GM18502 (cell line): ENCODE measurements around the gene TSHZ2.
"Not testable (repeated sequence)": the region's sequence is repeated elsewhere in the genome, so short reads cannot be mapped to it uniquely, and the experiment has no call there.

ENCODE experiments used
- ATAC-seq: cut with Tn5 transposase; IDR thresholded peaks from one replicate; pipeline ENCODE4 v1.9.1; 2021; ENCODE audit warnings: mild to moderate bottlenecking; ENCODE audit not compliant: unreplicated experiment, poor library complexity

TSHZ2 gene

DNA sequence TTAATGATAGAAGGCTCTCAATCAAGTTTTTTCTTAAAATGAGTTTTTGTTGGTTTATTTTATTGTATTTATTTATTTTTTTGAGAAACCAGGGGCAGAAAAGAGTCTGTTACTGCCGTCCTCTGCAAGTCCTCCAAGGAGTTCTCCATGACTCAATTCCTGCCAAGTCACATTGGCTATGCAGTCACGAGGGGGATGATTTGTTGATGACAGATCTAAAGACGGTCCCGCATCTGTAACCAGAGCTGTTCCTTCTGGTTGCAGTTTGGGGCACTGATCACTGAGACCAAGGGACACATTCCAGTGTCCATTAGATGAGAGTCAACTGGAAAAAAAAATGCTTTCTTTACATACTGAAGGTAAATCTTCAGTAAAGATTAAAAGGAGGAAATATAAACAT is 13.9 kb upstream of the TSHZ2 start:
- ATAC-seq = no peak

DNA sequence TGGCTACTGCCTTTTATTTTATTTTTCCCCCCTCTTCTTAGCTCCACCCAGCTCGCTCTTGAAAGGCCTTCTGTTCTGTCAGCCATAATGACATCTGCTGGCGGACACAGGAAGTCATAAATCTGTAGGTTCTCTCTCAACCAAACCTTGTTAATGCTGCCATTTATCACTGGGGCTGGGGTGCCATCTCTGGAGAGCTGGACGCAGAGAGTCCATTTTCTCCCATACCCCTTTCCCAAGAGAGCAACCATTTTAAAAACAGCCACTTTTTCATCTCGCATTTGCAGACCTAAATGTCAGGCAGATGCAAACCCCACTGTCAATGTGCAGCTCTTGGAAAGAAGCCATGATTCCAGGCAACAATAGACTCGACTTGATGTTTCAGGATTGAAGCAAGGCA is 13.0 kb upstream of the TSHZ2 start:
- no peak for ATAC-seq

DNA sequence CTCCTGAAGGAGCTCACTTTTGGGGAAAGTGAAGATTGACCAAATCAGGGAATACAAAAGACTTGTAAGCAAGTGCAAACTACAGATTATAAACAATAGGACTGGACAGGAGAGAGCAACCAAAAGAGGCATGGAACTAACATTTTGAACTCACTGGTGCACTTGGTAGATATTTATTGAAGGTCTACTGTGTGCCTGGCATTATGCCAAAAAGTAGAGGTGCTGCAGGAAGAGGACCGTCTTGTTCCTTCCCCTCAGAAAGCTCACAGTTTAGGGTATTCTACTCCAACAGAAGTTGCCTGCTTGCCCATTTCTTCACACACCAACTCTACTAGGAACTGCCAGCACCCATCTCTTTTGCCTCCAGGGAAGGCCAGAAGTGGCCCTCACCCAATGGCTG is 10.0 kb upstream of the TSHZ2 start:
- ATAC-seq = no peak

DNA sequence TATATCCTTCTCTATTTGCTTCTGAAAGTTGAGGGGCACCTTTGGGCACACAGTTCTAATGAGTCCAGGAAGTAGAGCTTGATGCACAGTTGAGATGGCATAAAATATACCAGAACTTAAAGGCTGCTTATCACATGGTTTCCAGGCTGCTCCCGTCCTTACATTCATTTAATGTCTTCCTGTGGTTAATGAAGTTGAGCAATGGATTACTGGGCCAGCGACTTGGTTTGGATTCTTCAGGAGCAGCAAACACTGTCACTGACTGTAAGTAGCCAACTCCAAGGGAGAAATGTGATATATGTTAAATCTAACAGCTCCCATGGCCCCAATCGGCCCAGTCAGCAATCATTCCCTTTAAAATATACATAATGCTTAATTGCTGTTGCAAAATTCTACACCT is 9.0 kb upstream of the TSHZ2 start:
- ATAC-seq = no peak

DNA sequence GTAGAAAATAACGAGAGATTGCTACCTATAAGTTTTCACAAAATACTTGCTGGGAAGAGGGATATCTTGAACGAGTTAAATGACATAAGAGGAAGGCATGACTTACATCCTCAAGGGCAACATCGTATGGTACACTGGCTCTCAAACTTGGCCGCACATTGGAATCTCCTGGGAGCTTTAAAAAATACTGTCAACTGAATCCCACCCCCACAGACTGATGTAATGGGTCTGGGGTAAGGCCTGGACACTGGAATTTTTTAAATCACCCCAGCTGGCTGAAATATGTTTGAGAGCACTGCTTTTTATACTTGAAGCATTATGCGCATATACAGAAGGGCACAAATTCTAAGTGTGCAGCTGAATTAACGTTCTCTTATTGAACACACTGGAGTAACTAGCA is 8.0 kb upstream of the TSHZ2 start:
- ATAC-seq = no peak

DNA sequence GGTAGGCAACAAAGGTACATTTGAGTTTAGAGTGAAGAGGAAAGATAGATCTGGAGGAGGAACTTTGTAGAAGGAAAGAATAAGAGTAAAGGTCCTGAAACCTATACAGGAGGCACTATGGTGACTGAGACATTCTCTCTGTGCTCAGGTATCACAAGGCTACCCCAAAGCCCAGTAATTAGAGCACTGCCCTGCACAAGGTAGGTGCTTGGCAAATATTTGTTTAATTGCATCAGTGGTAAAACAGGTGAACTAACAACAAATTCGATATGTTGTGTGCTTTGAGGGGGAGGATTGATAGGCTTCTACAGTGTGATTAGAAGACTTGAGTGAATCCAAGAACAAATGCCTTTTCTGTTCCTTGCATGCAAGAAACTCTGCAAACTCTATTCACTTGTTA is 6.8 kb upstream of the TSHZ2 start:
- ATAC-seq = no peak

DNA sequence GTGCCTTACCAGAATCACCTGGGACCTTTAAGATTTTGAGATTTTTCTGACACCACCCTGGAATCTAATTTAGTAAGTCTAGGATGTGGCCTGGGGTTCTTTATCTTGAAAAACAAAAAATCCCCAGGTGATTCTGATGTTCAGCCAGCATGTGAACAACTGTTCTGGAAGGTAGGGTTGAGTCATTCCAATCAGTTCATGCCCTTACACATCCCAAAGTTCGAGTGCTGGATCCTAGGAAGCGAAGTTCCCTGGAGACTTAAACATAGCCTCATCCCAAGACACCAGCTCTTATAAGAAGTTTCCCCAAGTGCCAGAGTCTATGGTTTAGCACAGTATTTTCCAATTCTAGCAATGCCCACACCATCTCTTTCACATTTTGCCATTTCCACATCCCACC is 6.3 kb upstream of the TSHZ2 start:
- ATAC-seq = no peak

DNA sequence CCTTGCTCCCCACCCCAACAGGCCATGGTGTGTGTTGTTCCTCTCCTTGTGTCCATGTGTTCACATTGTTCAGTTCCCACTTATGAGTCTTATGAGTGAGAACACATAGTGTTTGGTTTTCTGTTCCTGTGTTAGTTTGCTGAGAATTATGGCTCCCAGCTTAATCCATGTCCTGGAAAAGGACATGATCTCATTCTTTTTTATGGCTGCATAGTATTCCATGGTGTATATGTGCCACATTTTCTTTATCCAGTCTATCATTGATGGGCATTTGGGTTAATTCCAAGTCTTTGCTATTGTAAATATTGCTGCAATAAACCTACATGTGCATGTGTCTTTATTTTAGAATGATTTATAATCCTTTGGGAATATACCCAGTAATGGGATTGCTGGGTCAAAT is 5.6 kb upstream of the TSHZ2 start:
- not testable (repeated sequence) for ATAC-seq

DNA sequence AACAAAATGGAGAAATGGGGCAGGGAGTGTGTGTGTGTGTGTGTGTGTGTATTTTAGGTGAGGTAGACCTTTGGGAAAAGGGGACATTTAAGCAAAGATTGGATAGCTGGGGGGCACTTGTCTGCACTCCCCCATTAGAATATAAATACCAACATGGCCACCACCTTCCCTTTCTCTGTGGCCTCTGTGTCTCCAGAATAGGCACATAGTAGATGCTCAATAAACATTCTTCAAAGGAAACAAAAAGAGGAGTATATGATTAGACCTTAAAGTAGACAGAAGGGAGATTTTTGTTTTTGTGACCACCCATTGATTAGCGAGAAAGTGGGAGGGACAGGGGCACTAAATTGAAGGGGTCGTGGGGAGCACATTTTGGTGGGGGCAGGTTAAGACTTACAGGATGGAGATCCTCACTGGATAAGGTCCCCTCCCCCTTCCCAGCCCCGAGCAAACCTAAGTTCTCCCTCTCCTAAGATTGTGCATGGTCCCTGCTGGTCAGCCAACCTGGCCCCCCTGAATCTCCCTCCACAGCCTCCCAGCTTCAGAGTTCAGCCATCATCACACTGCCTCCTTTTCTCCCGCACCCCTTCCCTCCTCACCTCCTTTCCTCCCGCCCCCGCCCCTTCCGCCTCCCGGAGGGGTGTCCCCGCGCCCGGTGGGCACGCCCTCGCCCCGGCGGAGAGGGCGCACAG is 514 bp upstream of the TSHZ2 start:
- no peak for ATAC-seq

DNA sequence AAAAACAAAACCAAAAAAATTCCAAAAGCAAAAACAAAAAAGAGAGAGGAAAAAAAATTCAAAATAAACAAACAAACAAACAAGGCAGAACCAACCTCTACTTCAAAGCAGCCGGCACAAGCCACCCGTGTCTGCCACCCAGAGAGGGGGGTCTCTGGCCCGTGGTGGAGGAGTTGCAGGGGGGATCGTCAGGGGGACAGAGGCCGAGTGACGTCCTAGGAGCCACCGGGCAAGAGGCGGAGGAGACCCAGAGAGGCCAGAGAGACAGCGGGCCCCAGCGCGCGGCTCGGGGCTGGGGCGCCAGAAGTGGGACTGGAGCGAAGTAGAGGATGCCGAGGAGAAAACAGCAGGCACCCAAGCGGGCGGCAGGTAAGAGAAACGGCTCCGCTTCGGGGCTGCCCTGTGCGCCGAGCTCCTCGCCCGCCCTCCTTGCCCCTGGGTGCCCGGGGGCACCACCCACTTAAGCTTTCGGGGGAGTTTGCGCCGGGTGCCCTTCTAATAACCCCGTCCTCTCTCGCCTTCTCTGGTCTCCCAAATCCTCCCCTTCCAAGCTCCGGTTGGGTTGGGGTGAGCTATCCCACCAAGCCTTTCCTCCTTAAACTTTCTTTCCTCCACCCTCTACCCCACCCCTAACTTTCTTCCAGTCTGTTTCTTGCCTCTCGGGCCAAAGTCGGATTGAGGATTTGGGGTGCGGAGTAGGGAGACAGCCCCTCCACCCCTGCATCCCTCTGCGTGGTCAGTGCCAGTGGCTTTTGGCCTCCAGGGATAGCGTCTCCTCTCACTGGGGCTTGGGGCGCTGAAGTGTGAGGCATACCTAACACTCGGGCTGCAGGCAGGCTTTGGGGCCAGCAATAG is 1.0 kb downstream of the TSHZ2 start:
- no peak for ATAC-seq

DNA sequence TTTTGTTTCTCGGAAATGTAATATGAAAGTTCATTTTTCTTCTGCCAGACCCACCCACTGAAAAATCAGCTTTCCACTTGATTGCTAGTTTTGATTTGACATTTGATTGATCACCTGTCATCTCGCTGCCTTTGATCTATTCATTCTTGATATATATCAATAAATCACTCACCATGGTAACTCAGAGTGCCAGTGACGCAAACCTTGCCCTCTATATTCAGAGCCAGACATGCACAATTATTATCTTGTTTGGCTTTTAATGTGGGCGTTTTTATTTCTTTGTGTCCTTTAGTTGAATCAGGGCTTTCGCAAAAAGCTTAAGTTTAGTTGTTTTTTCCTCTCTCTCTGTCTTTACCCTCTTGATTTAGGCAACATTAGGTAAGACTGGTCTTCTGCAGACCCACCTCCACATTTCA is 2.0 kb downstream of the TSHZ2 start:
- ATAC-seq = no peak

DNA sequence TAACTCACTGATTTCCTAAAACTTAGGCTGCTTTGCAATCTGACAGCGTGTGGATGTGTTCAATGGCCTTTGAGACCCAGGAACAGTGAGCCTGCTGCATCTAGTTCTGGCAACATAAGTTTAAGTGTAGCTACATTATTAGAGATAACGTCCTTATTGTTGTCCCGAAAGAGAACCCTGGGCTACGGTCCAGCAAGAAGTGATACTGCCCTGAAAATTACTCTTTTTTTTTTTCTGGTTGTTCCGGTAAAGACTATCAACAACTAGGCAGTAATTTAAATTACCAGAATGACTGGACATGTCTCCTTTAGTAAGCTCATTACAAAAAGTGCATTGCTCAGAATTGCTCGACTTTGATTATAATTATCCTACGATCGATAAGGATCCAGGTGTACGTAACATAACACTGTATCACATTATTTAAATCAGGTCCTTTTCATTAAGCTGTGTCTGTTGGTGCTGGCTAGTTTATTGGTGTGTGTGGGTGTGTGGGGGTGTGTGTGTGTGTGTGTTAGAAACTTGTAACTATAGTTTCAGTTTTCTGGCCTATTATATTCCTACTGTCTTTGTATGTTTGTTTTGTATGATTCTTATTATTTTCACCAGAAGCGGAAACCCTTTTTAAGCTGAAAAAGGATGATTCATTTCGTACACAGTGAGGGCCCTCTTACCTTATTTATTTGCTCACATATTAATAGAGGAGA is 3.0 kb downstream of the TSHZ2 start:
- no peak for ATAC-seq

DNA sequence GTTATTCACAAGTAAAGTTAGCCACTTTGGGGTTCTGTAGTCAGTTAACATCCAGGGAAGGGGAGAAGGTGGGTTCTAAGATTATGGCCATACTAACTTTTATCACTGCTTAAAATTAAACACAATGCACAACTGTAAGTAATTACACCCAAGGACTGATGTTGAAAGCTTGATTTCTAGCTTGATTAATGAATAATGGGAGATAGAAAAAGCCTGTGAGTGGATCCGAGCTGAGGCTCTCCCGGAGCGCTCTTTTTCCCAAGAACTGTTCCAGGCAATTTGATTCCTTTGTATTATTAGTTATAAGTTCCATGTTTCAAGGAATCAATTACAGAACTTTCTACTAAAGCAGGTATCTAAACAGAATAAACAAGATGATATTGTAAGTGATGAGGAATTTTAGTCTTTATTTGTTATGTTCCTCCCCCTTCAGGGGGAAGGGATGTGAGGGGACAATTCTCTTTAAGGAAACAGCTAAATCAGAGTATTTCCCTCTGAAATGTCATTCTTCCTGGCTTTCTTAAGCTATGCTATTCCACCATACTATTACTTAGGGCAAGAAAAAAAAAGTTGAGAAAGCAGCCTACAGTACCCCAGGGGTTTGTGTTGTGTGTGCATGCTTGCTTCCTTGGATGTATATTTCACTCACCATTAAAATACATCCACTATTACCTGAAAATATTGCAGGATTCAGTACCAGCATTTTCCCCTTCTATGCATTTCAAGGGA is 3.8 kb downstream of the TSHZ2 start:
- ATAC-seq = no peak

DNA sequence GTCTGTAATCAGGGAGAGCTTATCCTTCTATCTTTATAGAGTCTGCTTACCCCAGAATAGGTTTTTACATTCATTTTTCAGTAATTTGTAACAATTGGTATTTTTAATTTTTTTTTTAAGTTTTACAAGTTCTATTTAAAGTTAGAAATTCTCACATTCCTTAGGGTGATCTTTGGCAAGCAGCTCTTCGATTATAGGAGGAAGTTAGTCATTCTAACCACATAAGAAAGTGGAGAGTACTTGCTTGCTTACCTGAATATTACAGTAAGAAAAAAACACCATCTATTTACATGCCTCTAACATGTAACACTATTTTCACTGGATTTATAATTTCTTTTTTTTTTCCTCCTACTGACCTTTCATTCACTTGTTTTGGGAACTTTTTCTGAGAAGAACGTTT is 6.7 kb downstream of the TSHZ2 start:
- ATAC-seq = no peak

DNA sequence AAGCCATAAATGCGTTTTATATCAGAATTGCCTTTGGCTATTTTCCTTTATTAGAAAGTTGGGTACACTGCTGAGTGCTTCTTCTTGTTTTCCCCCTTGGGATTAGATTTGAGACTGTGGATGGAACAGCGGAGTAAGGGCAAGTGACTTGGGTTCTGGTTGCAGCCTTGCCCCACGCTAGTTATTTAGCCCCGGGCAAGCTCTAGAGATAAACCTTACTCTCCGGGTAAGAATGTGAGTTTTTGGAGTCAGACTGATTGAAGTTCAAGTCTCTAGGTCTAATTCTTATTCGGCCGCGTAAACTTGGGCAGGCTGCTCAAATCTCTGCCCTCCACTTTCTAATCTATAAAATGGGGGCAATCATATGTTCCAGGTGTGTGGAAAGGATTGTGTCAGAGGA is 8.9 kb downstream of the TSHZ2 start:
- ATAC-seq = no peak

DNA sequence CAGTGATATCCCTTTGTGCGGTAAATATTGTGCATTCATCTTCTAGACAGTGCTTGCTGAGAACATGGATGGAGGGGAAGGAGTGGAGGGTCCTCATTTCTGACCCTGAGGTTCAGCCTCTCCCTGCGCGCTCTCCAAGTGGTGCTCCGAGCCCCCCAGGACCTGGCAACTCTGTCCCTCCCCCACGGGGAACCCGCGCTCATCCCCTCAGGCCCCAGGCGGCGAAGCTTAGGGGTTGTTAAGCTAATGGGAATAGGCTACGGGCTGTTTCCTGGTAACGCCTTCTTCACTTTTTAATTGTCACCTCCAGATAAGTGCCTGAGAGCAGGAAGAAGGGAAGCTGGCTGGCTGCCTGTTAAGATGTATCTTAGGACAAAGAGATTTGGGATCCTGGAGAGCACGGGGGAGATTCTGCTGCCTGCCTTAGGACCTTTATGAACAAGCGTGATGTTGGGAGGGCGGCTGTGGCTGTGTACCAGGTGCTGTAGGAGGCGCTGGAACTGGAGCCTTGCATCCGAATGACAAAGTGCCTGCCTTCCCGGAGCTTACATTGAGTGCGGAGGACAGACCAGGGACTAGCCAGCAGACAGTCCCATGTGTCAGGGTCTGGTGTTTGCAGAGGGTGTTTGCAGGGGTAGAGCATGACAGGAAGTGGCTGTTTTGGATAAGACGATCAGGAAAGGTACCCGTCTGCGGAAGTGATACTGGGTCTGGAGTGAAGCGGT is 11.7 kb downstream of the TSHZ2 start:
- ATAC-seq = no peak

DNA sequence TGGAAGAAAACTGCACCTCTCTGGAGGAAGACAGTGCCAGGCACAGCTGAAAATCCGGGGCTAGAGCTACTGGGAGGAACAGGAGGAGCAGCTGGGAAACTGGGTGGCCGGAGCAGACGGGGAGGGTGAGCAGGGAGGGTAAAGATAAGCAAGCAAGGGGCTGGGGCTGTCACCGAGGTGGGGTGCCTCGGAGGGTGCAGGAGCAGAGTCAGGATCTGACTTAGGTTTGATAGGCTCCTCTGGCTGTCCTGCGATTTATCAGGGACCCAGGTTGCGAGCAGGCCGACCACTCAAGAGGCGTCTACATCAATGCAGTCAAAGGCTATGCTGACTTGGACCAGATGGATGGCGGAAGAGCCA is 12.3 kb downstream of the TSHZ2 start:
- ATAC-seq = no peak

DNA sequence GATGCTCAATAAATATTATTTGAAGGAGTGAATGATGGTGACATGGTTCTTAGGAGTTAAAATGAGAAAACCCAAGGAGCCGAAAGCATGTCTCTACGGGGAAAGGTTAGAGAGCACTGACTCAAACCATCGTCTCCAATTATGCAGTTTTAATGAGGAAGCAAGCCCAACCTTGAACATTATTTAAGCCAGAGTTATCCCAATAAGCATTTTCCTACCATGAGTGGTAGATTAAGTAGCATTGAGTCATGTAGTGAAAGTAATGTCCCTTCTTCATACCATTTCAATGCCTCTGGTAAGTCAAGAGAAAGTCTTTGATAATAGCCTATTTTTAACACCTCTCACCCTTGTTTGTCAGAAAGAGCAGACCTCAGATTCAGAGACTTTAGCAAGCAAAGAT is 13.5 kb downstream of the TSHZ2 start:
- ATAC-seq = no peak

DNA sequence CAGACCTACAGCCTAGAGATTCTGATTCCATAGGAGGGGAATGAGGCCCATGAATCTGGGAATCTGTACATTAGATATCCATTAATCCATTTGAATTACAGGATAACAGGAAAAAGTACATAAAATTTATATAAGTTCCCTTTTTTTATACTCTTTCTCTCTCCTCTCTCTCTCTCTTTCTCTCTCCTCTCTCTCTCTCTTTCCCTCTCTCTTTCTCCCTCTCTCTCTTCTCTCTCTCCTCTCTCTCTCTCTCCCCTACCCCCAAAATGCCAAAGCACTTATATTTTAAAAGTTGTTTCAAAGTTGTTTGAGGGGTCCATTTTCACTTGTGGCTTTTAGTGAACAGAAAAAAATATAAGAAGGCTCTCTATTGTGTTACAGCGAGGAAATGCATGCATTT is 15.1 kb downstream of the TSHZ2 start:
- ATAC-seq = no peak

DNA sequence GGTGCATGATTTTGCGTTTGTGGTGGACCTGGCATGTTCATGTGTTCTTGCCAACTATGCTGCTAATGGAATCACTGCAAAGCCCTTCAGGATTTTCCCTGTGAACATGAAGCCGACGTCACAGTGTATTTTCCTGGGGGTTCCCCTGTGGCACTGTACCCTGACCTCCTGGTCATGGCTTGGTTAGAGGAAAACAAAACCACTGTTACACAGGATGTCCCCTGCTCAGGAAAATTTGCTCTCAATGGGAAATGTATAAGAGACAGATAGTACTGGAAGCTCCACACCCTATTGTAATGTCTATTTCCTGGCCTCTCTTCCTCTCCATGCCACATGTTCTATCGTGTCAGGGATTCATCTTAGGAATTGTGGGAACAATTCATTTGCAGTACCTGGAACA is 19.7 kb downstream of the TSHZ2 start:
- ATAC-seq = no peak
